UCSD-AML1 (cell line): ENCODE results near the gene AFAP1.
"Not testable (repeated sequence)": the region's sequence is repeated elsewhere in the genome, so short reads cannot be mapped to it uniquely, and the experiment has no call there.

Source experiments
- DNase-seq: peaks from one replicate; lab custom pipeline; 2025; ENCODE audit not compliant: unreplicated experiment; lab: John Stamatoyannopoulos, UW

The AFAP1 gene

DNA sequence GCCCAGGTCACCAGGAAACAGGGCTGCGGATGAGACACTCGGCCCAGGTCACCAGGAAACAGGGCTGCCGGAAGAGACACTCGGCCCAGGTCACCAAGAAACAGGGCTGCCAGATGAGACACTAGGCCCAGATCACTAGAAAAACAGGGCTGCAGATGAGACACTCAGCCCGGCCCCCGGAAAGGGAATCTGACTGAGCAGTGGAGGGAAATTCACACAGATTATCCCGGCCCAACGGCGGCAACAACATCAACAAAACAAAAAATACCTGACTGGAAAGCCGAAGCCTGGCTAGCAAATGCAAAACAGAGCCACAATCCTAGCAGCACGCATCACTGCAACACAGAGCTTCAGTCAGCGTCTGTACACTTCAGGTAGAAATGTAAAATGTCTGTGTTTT lies 20.7 kb downstream of the AFAP1 start:
- no peak for DNase-seq

DNA sequence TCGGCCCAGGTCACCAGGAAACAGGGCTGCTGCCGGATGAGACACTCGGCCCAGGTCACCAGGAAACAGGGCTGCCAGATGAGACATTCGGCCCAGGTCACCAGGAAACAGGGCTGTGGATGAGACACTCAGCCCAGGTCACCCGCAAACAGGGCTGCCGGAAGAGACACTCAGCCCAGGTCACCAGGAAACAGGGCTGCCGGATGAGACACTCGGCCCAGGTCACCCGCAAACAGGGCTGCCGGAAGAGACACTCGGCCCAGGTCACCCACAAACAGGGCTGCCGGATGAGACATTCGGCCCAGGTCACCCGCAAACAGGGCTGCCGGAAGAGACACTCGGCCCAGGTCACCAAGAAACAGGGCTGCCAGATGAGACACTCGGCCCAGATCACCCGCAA lies 21.5 kb downstream of the AFAP1 start:
- not testable (repeated sequence) for DNase-seq

DNA sequence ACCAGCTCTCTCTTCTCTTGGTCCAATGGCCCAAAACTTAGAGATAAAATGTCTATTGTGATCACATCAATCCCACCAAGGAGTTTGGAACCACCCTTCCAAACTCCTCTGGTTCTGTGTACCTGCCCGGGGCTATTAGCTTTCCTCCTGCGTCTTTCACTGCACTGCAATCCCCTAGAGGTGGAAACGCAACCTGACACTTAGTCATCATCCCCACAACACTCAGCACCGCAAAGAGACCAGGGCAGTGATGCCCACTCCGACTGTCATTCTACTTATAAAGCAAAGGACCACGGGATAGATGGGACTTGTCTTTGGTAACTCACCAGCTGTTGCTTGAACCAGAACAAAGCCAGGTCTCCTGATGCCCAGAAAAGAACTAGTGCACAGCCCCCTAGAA lies 22.0 kb downstream of the AFAP1 start:
- no peak for DNase-seq

GRCh38 chr4:7915875-7916242 lies 23.8 kb downstream of the AFAP1 start:
- DNase-seq, result no peak

DNA sequence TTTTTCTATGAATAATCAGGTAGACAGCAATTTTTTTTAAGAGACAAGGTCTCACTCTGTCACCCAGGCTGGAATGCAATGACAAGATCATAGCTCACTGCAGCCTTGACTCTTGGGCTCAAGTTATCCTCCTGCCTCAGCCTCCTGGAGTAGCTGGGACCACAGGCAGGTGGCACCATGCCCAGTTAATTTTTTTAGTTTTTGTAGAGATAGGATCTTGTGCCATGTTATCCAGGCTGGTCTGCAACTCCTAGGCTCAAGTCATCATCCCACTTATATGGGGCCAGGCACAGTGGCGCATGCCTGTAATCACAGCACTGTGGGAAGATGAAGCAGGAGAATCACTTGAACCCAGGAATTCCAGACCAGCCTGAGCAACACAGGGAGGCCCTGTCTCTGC lies 26.8 kb downstream of the AFAP1 start:
- DNase-seq, result no peak

- DNase-seq, result no peak
These were observed 28.6 kb downstream of the AFAP1 start for GRCh38 chr4:7910952-7911578.

- DNase-seq, result no peak
These were observed 29.3 kb downstream of the AFAP1 start for GRCh38 chr4:7910263-7910896.

DNA sequence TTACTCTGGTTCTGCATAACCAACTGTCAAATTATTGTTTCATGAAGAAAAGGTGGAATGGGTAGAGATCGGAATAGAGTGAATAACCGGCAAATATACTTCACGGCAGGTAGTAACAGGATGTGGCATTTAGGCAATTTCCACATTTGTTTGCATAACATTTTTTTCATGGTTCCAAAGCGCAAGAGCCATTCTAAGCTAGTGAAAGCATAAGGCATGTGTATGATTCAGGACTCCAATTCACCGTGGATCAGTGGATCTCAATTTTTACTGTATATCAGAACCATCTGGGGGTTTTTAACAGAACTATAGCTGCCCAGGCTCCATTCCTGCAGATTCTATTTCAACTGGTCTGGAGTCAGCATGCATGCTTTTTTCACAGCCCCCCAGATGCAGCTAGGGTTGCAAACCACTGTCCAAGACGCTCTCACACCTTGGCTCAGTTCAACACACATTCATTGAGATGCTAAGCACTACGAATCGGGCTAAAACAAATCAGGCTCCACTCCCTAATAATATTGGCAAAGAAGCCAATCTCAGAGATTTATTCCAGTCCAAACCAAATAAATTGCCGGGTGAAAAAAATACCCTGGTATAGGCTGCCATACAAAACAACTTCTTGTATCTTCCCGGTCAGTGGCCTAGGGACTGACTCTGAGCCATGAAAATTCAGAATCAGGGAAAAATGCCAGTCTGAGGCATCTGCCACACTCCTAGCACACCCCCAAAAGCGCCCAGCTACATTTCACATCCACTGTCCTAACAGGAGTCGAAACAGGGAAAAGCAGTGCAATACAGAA lies 30.0 kb downstream of the AFAP1 start:
- no peak for DNase-seq

GRCh38 chr4:7908668-7909067 lies 31.0 kb downstream of the AFAP1 start:
- no peak for DNase-seq

DNA sequence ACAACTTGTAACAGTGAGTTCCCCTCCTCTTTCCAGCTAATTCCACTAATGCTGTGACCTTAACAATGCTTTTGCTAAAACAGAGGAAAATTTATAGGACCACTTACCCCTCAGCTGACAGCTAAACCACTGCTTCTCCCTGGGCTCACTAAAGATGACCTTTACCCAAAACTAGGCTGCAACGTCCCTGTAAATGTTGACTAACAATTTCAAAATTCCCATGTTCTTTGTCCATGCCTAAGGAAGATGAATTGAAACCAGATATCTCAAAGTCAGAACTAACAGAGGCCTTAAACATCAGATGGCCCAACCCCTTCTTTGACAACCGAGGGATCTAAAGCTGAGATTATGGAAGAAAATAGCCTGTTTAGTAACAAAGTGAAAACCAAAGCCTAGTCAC lies 32.5 kb downstream of the AFAP1 start:
- no peak for DNase-seq

- DNase-seq, result no peak
These were observed 33.4 kb downstream of the AFAP1 start for GRCh38 chr4:7906171-7906701.

- no peak for DNase-seq
These were observed 34.4 kb downstream of the AFAP1 start for GRCh38 chr4:7904952-7905915.

DNA sequence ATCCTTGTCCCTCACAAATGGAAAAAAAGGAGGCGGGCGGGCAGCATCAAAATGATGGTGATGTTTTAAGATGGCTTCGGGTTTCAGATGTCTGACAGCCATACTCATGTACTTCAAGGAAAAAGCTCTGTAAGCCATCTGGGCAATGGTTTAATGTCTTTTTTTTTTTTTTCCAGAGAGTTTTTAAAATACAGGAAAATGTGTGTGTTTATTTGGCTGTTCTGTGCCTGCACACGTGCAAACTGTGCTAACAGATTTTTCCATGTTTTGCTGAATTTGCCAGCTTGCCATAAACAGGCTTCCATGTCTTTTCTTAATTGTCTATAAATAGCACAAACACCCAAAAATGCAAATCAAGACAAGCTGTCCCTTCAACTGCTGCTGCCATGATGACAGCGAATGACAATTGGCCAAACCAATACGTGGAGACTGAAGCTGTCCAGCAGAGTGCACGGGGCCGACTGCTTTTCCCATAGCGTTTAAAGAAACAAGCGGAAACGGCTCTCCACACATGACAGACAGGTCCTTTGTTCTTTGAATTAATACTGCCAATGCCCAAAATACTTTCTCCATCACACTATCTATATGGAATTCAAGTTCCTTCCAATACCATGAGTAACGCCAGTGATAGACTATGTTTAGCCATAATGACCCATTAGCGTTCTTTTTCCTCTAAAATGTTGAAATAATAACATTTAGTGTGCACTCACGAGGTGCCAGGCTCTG lies 35.7 kb downstream of the AFAP1 start:
- no peak for DNase-seq

GRCh38 chr4:7902826-7903225 lies 36.8 kb downstream of the AFAP1 start:
- no peak for DNase-seq

DNA sequence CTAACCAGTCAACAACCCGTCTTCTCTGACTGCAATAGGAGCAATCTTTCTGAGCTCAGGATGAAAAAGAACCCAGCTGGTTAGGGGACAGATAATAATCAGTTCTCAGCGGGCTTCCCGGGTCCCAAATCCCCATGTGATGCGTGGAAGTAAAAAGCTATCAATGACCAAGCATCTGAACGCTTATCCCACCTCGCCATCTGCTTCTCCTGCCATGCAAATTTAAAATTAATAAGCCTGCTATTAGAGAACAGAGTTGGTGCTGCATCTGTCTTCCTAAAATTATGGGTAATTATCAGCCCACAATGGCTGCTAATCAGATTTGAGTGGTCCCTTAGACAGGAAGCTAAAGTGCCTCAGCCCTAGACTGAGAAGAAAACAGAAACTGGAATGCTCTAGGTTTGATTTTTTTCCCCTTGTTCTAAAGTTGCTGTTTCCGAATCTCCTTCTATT lies 37.5 kb downstream of the AFAP1 start:
- no peak for DNase-seq

DNA sequence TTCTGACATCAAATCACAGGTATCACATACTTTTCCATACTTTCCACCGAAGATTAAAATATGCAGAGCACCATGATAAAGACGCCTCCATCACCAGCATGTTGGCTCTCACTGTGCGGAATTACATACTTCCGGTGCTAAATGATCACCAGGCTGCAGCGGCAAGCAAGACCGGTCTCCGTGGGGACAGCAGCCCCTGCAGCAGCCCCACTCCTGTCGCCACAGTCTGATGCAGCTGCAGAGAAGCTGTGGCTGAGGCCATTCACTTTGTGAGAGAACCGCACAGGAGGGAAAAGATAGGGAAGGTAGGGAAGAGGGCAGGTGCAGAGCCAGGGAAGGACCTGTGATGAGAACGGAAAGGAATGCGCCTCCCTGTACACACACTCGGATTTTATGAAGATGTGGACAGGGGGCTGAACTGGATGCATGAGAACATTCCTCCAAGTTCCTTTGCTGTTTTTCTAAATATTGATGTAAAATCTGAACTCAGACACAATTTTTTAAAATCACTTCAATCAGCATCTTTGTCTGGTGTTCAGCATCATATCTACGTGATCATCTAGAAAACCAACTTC lies 38.3 kb downstream of the AFAP1 start:
- no peak for DNase-seq

DNA sequence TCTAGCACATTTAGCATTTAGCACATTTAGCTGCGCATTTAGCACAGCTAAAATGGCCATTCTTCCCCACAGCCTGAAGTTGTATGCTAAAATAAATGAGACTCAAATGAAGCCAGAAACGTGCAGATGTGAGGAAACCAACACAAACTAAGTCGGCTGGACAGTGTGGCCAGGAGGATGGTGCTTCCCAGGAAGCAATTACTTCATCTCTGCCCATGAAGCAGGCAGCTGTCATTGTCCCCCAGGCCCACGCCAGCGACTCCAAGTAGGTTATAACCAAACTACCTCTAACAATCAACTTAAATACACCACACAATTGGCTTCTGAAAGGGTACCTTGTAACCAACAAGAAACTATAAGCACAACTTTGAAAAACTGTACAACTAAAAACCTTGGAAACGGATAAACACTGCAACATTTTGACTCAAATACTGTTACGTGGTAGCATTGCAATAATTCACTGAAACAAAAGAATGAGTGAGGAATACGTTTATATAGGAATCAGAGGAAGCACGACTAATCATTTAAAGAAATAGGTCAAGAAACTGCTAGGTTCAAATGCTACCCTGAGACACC lies 39.2 kb downstream of the AFAP1 start:
- DNase-seq, result no peak

- DNase-seq, result no peak
These were observed 40.3 kb downstream of the AFAP1 start for GRCh38 chr4:7899184-7899869.

- DNase-seq, result no peak
These were observed 41.3 kb downstream of the AFAP1 start for GRCh38 chr4:7898385-7898784.
